Fibroblast of lung (primary cell): ENCODE results near the gene FRY. TPM values are rescaled to one million over a fixed set of nuclear protein-coding genes. Genes with fewer than 3 reads are reported as not detected.

Source experiments
- DNase-seq, 2 donors: peaks; one replicate each; pipeline versions ENCODE4 v3.0.0 to v3.0.0-alpha.2; 2010; ENCODE audit warnings: low read depth in 2 of 2
- H2AFZ ChIP-seq: 2 replicates; pipeline ENCODE4 v1.5.1; 2012; ENCODE audit warnings: low read length, control low read depth, inconsistent platforms
- H3K27ac ChIP-seq: 2 replicates; pipeline ENCODE4 v1.5.1; 2011; ENCODE audit warnings: low read length, control low read depth; ENCODE audit not compliant: insufficient read depth
- H3K27me3 ChIP-seq: 2 replicates; pipeline ENCODE4 v1.5.1; 2011; ENCODE audit warnings: mild to moderate bottlenecking, low read length; ENCODE audit not compliant: control insufficient read depth, insufficient read depth
- H3K36me3 ChIP-seq: 2 replicates; pipeline ENCODE4 v1.5.1; 2011; ENCODE audit warnings: low read length; ENCODE audit not compliant: control insufficient read depth, insufficient read depth
- H3K4me1 ChIP-seq: 2 replicates; pipeline ENCODE4 v1.5.1; 2011; ENCODE audit warnings: low read length; ENCODE audit not compliant: control insufficient read depth, insufficient read depth; ENCODE audit errors: extremely low read depth
- H3K4me2 ChIP-seq: 2 replicates; pipeline ENCODE4 v1.5.1; 2011; ENCODE audit warnings: low read length, control low read depth; ENCODE audit not compliant: insufficient read depth; ENCODE audit errors: extremely low read depth
- H3K4me3 ChIP-seq, 4 experiments: fragments of 200-600 bp in 1 of 4; sonication (generic) in 1 of 4; replicated peaks in 1 of 4; 2 replicates each; pipeline ENCODE4 v1.5.1; 2011 to 2016; ENCODE audit warnings: low read length in 4 of 4, low read depth in 3 of 4, mild to moderate bottlenecking in 3 of 4, control low read depth in 2 of 4, inconsistent platforms in 1 of 4, mixed read lengths in 1 of 4; ENCODE audit not compliant: insufficient read depth in 1 of 4; ENCODE audit errors: control extremely low read depth in 1 of 4
- H3K79me2 ChIP-seq: 2 replicates; pipeline ENCODE4 v1.5.1; 2012; ENCODE audit warnings: mild to moderate bottlenecking, low read length, inconsistent platforms; ENCODE audit not compliant: control insufficient read depth, insufficient read depth
- H3K9ac ChIP-seq: 2 replicates; pipeline ENCODE4 v1.5.1; 2011; ENCODE audit warnings: mild to moderate bottlenecking, low read length, control low read depth; ENCODE audit not compliant: insufficient read depth
- H3K9me3 ChIP-seq: 2 replicates; pipeline ENCODE4 v1.5.1; 2012; ENCODE audit warnings: low read depth, low read length; ENCODE audit not compliant: control insufficient read depth, insufficient read depth
- H4K20me1 ChIP-seq: 2 replicates; pipeline ENCODE4 v1.5.1; 2011; ENCODE audit warnings: low read length; ENCODE audit not compliant: control insufficient read depth, insufficient read depth; ENCODE audit errors: extremely low read depth
- EZH2 ChIP-seq: IDR thresholded peaks from 2 replicates; pipeline ENCODE4 v1.5.1; 2012; ENCODE audit warnings: low read length, control low read depth, mild to moderate bottlenecking; ENCODE audit errors: missing control alignments
- polyA plus RNA-seq, 2 donors: library from polyadenylated mRNA; depleted of rRNA in 1 of 2; stranded (reverse) in 1 of 2; unstranded in 1 of 2; fragments of >200 nt; gene quantifications; 2 replicates each; pipeline ENCODE4 v1.2.1, GENCODE V29; 2011 to 2012; ENCODE audit warnings: missing spikeins in 1 of 2
- total RNA-seq: library from RNA; depleted of rRNA; stranded (reverse); fragments of >200 nt; gene quantifications from 2 replicates; pipeline ENCODE4 v1.2.1, GENCODE V29; 2014
- TF ChIP-seq, protein P1 (sequence below), 2 donors: IDR thresholded peaks in 1 of 2; conservative IDR thresholded peaks in 1 of 2; 1 replicate in 1 of 2; 2 replicates in 1 of 2; pipeline ENCODE4 v1.5.1; 2011 to 2012; ENCODE audit warnings: low read length in 2 of 2, control low read depth in 1 of 2, inconsistent platforms in 1 of 2, low read depth in 1 of 2, mild to moderate bottlenecking in 1 of 2

Gene FRY
- total and polyA plus RNA-seq, 2 donors (not counting 1 experiment from before 2014, with no cell fraction given), result 8.8 to 18.3 TPM

DNA sequence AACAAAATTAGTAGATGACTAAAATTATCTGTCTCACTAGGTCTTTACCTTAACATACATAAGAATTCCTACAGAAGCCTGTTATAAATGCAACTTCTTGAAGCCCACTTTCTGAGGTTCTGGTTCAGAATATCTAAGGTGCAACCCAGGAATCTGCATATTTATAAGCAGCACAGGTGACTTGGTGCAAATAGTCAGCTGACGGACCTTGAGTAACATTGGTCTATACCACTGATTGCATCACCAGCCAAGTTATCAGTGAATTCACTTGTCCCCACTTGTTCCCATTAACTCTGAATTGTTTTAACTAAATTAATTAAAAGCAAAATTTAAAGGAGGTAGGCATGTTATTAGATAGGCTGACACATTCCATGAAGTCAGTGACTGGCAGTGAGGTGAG, 109.9 kb downstream of the FRY start:
- no peak overlapping the region for H3K9ac ChIP-seq

DNA sequence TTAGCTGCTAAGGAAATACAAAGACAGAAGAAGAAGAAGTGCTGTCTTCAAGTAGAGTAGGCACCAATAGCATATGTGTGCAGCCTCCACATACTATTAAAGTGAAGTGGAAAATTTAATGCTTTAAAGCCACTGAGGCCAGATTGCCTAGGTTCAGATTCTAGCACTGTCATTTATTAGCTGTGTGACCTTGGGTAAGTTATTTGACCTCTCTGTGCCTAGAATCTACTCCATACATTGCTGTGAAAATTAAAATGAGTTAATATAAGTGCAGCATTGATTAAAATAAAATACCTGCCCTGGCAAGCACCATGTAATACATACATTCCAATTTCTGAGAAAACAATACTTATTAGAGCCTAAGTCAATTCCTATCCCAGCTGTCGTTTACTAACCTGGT, 110.5 kb downstream of the FRY start:
- Histone ChIP-seq H3K27me3 (no peaks in the 10 kb centered on the region), H3K9me3 (no peaks in the 10 kb centered on the region), H3K79me2 (no peaks in the 10 kb centered on the region), H3K4me2 (no peak overlapping the region), H3K27ac (no peak overlapping the region), H3K4me1 (peaks cover 2% of the 10 kb centered on the region), H3K9ac (no peak overlapping the region), H3K36me3 (no peaks in the 10 kb centered on the region), H3K4me3 (no peak overlapping the region), H4K20me1 (no peaks in the 10 kb centered on the region), H2AFZ (no peak overlapping the region)
- no peak for TF ChIP-seq EZH2
- TF ChIP-seq, protein P1, sequence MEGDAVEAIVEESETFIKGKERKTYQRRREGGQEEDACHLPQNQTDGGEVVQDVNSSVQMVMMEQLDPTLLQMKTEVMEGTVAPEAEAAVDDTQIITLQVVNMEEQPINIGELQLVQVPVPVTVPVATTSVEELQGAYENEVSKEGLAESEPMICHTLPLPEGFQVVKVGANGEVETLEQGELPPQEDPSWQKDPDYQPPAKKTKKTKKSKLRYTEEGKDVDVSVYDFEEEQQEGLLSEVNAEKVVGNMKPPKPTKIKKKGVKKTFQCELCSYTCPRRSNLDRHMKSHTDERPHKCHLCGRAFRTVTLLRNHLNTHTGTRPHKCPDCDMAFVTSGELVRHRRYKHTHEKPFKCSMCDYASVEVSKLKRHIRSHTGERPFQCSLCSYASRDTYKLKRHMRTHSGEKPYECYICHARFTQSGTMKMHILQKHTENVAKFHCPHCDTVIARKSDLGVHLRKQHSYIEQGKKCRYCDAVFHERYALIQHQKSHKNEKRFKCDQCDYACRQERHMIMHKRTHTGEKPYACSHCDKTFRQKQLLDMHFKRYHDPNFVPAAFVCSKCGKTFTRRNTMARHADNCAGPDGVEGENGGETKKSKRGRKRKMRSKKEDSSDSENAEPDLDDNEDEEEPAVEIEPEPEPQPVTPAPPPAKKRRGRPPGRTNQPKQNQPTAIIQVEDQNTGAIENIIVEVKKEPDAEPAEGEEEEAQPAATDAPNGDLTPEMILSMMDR (conservative IDR thresholded peaks at IDR 0.05 in 1 of 2, IDR thresholded peaks at IDR 0.05 in 1 of 2; ENCODE audit: low read depth in 1 of 2, low read length in 2 of 2), result no peak
- no peak for DNase-seq

More for the DNA sequence above, 109.9 kb downstream of the FRY start:
- H3K4me1 ChIP-seq, result peaks cover 2% of the 10 kb centered on the region
- DNase-seq, result no peak
- H3K36me3 ChIP-seq, result no peaks in the 10 kb centered on the region
- TF ChIP-seq, protein P1 (conservative IDR thresholded peaks at IDR 0.05 in 1 of 2, IDR thresholded peaks at IDR 0.05 in 1 of 2; ENCODE audit: low read depth in 1 of 2, low read length in 2 of 2), result no peak
- H4K20me1 ChIP-seq, result no peaks in the 10 kb centered on the region
- no peak overlapping the region for H2AFZ ChIP-seq
- no peaks in the 10 kb centered on the region for H3K9me3 ChIP-seq
- H3K4me2 ChIP-seq, result no peak overlapping the region
- H3K79me2 ChIP-seq, result no peaks in the 10 kb centered on the region
- H3K4me3 ChIP-seq, result no peak overlapping the region
- H3K27me3 ChIP-seq, result no peaks in the 10 kb centered on the region
- no peak overlapping the region for H3K27ac ChIP-seq

DNA sequence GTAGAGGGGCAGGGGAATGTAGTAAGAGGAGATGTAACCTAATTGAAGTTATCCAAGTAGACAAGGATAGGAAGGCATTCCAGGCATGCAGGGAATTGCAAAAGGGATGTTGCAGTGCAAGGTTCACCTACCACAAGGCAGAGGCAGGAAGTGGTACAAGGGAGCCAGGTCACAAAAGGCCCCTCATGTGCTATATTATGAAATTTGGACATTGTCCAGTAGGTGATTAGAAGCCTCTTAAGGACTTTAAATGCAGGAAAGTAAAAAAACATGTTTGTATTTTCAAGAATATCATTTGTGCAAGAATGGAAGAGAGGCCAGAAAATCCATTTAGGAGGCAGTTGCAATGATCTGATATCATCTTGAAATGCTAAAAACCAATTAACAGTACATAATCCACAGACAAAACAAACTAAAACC, 111.4 kb downstream of the FRY start:
- Histone ChIP-seq H3K4me2 (no peak overlapping the region), H3K4me3 (no peak overlapping the region), H3K9ac (no peak overlapping the region), H4K20me1 (no peaks in the 10 kb centered on the region), H3K9me3 (no peaks in the 10 kb centered on the region), H3K79me2 (no peaks in the 10 kb centered on the region), H3K36me3 (no peaks in the 10 kb centered on the region), H3K27ac (no peak overlapping the region), H3K4me1 (peaks cover 2% of the 10 kb centered on the region), H3K27me3 (no peaks in the 10 kb centered on the region), H2AFZ (no peak overlapping the region)
- DNase-seq, result peak; percentile 36 to 79
- TF ChIP-seq, protein P1 (conservative IDR thresholded peaks at IDR 0.05 in 1 of 2, IDR thresholded peaks at IDR 0.05 in 1 of 2; ENCODE audit: low read depth in 1 of 2, low read length in 2 of 2), result no peak
- TF ChIP-seq EZH2, result no peak
